Activated naive CD8-positive, alpha-beta T cell treated with anti-CD3 and anti-CD28 coated beads for 36 hours (primary cell): ENCODE measurements around the gene PES1. TPM values are rescaled to one million over a fixed set of nuclear protein-coding genes. Genes with fewer than 3 reads are reported as not detected.

Experiments used
- DNase-seq: peaks from one replicate; pipeline ENCODE4 v3.0.0; 2021
- H3K27ac Mint-ChIP-seq: one replicate; pipeline ENCODE4 v1.8.0; 2022; ENCODE audit warnings: mild to moderate bottlenecking, moderate library complexity, mixed read lengths
- H3K27me3 Mint-ChIP-seq: one replicate; pipeline ENCODE4 v1.8.0; 2022; ENCODE audit warnings: mild to moderate bottlenecking, mixed read lengths
- H3K36me3 Mint-ChIP-seq: one replicate; pipeline ENCODE4 v1.8.0; 2021; ENCODE audit warnings: mild to moderate bottlenecking, mixed read lengths
- H3K4me1 Mint-ChIP-seq: one replicate; pipeline ENCODE4 v1.8.0; 2021; ENCODE audit warnings: mixed read lengths
- H3K4me3 Mint-ChIP-seq: one replicate; pipeline ENCODE4 v1.8.0; 2022; ENCODE audit warnings: mild to moderate bottlenecking, moderate library complexity, mixed read lengths
- H3K9me3 Mint-ChIP-seq: one replicate; pipeline ENCODE4 v1.8.0; 2022; ENCODE audit warnings: mixed read lengths
- total RNA-seq, 2 experiments: library from RNA; stranded (reverse); gene quantifications; one replicate each; pipeline ENCODE4 v1.2.3, GENCODE V29; 2021

Gene PES1
- total RNA-seq, 2 experiments from 2014 or later, result 196 to 199 TPM

DNA sequence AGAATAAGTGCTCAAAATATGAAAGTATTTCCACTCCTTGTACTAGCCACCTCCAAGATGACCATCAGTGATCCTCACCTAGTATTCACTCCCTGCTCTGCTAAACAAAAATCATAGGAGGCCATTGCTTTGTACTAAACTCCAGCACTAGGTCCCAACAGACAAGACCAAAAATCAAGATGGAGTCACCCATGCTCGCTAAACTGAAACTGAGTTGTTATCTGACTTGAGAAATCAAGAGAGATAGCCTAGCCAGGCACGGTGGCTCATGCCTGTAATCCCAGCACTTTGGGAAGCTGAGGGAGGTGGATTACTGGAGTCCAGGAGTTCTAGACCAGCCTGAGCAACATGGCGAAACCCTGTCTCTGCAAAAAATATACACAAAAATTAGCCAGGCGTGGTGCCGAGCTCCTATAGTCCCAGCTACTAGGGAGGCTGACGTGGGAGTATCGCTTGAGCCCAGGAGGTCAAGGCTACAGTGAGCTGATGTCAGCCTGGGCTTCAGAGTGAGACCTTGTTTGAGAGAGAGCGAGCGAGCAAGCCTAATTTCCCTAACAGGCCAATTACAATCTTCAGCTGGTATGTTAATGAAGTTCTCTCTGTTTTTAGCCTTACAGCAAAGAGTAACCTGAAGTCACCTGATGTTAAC, 54.5 kb downstream of the PES1 start:
- no peaks in the 10 kb centered on the region for H3K9me3 Mint-ChIP-seq
- H3K27ac Mint-ChIP-seq, result no peak overlapping the region
- no peak for DNase-seq
- no peak overlapping the region for H3K4me3 Mint-ChIP-seq
- peaks cover 21% of the 10 kb centered on the region for H3K27me3 Mint-ChIP-seq
- H3K36me3 Mint-ChIP-seq, result no peaks in the 10 kb centered on the region
- peaks cover 3% of the 10 kb centered on the region for H3K4me1 Mint-ChIP-seq

DNA sequence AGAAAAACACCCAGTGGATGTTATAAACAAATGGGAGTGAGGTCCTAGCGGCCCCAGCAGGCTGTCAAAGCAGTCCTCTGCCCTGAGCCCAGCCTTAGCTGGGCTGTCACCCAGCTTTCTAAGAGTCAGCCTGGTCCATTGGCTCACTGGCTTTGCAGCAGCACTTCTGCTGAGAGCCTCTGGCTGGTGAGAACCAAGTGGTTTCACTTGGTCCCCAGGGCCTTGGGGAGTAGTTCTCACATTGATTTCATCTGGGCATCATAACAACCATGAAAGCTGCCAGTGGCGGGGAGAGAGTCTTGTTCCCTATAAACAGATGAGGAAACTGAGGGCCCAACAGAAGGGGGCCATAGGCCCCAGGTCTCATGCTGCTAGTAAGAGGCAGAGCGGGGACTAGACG, 56.5 kb downstream of the PES1 start:
- no peak overlapping the region for H3K27ac Mint-ChIP-seq
- no peak overlapping the region for H3K4me3 Mint-ChIP-seq

DNA sequence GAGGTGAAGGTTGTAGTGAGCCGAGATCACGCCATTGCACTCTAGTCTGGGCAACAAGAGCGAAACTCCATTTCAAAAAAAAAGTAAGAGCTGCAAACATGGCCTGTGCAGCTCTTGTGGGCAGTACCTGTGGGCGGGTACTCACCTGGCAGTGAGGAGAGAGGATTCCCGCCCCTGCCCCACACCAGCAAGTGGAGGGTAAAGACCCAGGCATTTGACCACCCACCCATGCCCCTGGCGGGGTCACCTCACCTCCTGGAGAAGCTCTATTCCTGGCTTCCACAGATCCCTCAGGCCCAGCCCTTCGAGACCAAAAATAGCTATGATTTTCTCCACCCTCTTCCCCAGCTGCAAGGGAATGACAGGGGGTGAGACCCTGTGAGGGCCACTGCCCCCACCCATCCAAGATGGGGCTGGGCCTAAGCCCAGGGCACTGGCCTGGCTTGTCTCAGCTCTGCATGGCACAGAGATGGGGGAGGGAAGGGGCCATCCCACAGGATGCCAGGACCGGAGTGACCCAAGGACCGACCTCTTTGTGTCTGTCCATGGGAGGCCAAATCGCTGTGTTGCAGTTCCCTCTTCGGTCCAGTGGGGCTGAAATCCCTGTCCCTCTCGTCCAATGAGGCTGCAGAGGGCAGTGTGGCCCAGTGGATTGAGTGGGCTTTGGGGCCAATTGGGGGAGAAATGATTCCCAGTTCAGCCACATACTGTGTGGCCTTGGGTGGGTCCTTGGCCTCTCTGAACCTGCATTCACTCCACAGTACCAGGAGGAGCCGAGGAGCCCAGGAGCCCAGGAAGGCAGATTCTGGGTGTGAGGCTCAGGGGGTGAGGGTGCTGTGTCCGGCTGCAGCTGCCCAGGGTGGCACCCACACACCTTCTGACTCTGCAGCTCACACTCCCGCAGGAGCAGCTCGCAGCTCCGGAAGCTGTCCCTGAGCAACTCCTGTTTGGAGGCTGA, 59.8 kb downstream of the PES1 start:
- Mint-ChIP-seq H3K4me3 (no peak overlapping the region), H3K27me3 (no peaks in the 10 kb centered on the region), H3K4me1 (peaks cover 3% of the 10 kb centered on the region), H3K36me3 (no peaks in the 10 kb centered on the region), H3K9me3 (no peaks in the 10 kb centered on the region), H3K27ac (no peak overlapping the region)
- no peak for DNase-seq

More for the DNA sequence above, 56.5 kb downstream of the PES1 start:
- Mint-ChIP-seq H3K9me3 (no peaks in the 10 kb centered on the region), H3K27me3 (peaks cover 4% of the 10 kb centered on the region), H3K4me1 (peaks cover 3% of the 10 kb centered on the region), H3K36me3 (no peaks in the 10 kb centered on the region)
- no peak for DNase-seq

DNA sequence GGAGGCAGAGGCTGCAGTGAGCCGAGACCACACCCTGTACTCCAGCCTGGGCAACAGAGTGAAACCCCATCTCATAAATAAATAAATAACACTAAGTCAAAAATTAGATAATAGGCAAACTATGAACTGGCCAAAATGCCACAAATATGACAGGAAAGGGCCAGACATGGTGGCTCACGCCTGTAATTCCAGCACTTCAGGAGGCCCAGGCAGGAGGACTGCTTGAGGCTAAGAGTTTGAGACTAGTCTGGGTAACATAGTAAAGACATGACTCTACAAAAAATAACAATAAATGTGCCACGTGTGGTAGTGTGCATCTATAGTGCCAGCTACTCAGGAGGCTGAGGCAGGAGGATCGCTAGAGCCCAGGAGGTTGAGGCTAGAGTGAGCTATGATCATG, 65.1 kb downstream of the PES1 start:
- Mint-ChIP-seq H3K4me1 (no peaks in the 10 kb centered on the region), H3K36me3 (no peaks in the 10 kb centered on the region), H3K4me3 (no peak overlapping the region), H3K27ac (no peak overlapping the region), H3K9me3 (no peaks in the 10 kb centered on the region), H3K27me3 (no peaks in the 10 kb centered on the region)
- DNase-seq, result no peak

Other genes starting within 250 kb of the PES1 start
- gene SF3A1, start 235.0 kb downstream of the PES1 start, total RNA-seq, result 100 to 1,000 TPM; 243 to 244 TPM
- 1 to 10 TPM; 2.5 to 2.6 TPM for gene CCDC157, start 234.9 kb downstream of the PES1 start, total RNA-seq
- 1 to 10 TPM; 3.3 to 3.9 TPM for gene RNF215, start 204.5 kb downstream of the PES1 start, total RNA-seq
- gene SEC14L2, start 194.9 kb downstream of the PES1 start, total RNA-seq, result 1 to 10 TPM; 9.1 to 9.4 TPM
- 100 to 1,000 TPM; 109 to 114 TPM for gene MTFP1, start 166.1 kb downstream of the PES1 start, total RNA-seq
- gene SEC14L3, start 119.9 kb downstream of the PES1 start, total RNA-seq, result not detected
- not detected for gene SEC14L4, start 86.2 kb downstream of the PES1 start, total RNA-seq
- gene SEC14L6, start 45.2 kb downstream of the PES1 start, total RNA-seq, result not detected
- gene GAL3ST1, start 17.2 kb downstream of the PES1 start, total RNA-seq, result not detected
- gene TCN2, start 15.3 kb upstream of the PES1 start, total RNA-seq, result under 1 TPM; 0.48 to 0.64 TPM
- gene SLC35E4, start 43.9 kb upstream of the PES1 start, total RNA-seq, result 1 to 10 TPM; 3.2 to 3.6 TPM
- 1 to 10 TPM; 4.8 to 5.6 TPM for gene DUSP18, start 76.0 kb upstream of the PES1 start, total RNA-seq
- under 1 TPM; 0.45 to 0.84 TPM for gene OSBP2, start 103.0 kb upstream of the PES1 start, total RNA-seq